ENCODE measurements around the gene PLEKHM3. TPM values are rescaled to one million over a fixed set of nuclear protein-coding genes. Genes with fewer than 3 reads are reported as not detected.

PLEKHM3 gene
- total and polyA plus RNA-seq, 2 donors (not counting 3 experiments of a cell fraction or from before 2014, with no cell fraction given), result 3.1 to 9.1 TPM

GRCh38 chr2:207970147-207970825 lies 55.0 kb downstream of the PLEKHM3 start:
- H3K9me1 ChIP-seq (replicated peaks; ENCODE audit: control insufficient read depth, extremely low read depth, insufficient read depth, low read length), result no peaks in the 10 kb centered on the region
- H3K9ac ChIP-seq (replicated peaks; ENCODE audit: extremely low read depth, insufficient read depth, low read length), result no peak overlapping the region
- H3K36me3 ChIP-seq (ENCODE audit: control insufficient read depth in 2 of 2, extremely low read depth in 1 of 2, insufficient read depth in 2 of 2, low read length in 2 of 2), result no peaks in the 10 kb centered on the region
- no peaks in the 10 kb centered on the region for H3K9me3 ChIP-seq (replicated peaks; ENCODE audit: control insufficient read depth, insufficient read depth, low read length)
- H3K4me1 ChIP-seq (ENCODE audit: control insufficient read depth, extremely low read depth, insufficient read depth, low read length), result no peaks in the 10 kb centered on the region
- DNase-seq (ENCODE audit: low read depth, low spot score) (no peak), FAIRE-seq (no peak)
- BruUV-seq (replicated peaks), result no TSS peak
- H3K79me2 ChIP-seq (ENCODE audit: control insufficient read depth, insufficient read depth, low read length), result no peaks in the 10 kb centered on the region
- intact Hi-C loops (cut with micrococcal nuclease), result loop anchor here (5.0 kb wide), 2 partner anchors 102 to 1168 kb away; no protein-coding TSS in a partner anchor
- ChIA-PET CTCF (interaction anchor here (0.9 to 6.7 kb wide), 7 partner anchors 11 to 225 kb away, joined by 3 to 82 read pairs (median 3); partner anchors contain the start of gene FZD5), POLR2A (no interaction called here)
- no peak overlapping the region for H3K4me2 ChIP-seq (ENCODE audit: insufficient read depth, low read length)
- no peak overlapping the region for H2AFZ ChIP-seq (ENCODE audit: low read depth, low read length)
- TF ChIP-seq FOS (IDR thresholded peaks at IDR 0.05; ENCODE audit: borderline replicate concordance, insufficient read depth, low read length) (no peak), EZH2 (IDR thresholded peaks at IDR 0.05; ENCODE audit: borderline replicate concordance, low read depth, low read length, severe bottlenecking) (no peak), MAX (IDR thresholded peaks at IDR 0.05; ENCODE audit: insufficient read depth, insufficient read length) (no peak), MYC (IDR thresholded peaks at IDR 0.05; ENCODE audit: low read depth, low read length) (no peak), POLR2A (IDR thresholded peaks at IDR 0.05; ENCODE audit: low read depth, low read length) (no peak), GATA2 (IDR thresholded peaks at IDR 0.05; ENCODE audit: insufficient read depth, insufficient read length, low read depth, low read length) (no peak)
- H3K4me3 ChIP-seq (replicated peaks in 1 of 3; ENCODE audit: insufficient read depth in 1 of 3, low read depth in 1 of 3, low read length in 3 of 3), result no peak overlapping the region
- H3K27ac ChIP-seq (ENCODE audit: insufficient read depth, low read depth, low read length), result no peak overlapping the region
- dilution Hi-C loops (cut with MboI; ENCODE audit: extremely low pct_ligation_motif_present, low sequenced_read_pairs), result no loop called here
- H3K27me3 ChIP-seq (ENCODE audit: control insufficient read depth in 2 of 2, insufficient read depth in 2 of 2, low read length in 2 of 2), result no peaks in the 10 kb centered on the region
- no peaks in the 10 kb centered on the region for H4K20me1 ChIP-seq (replicated peaks; ENCODE audit: control insufficient read depth, extremely low read depth, insufficient read depth, low read length)

GRCh38 chr2:207969249-207969648 lies 56.1 kb downstream of the PLEKHM3 start:
- Histone ChIP-seq H3K4me3 (replicated peaks in 1 of 3; ENCODE audit: insufficient read depth in 1 of 3, low read depth in 1 of 3, low read length in 3 of 3) (no peak overlapping the region), H3K4me1 (ENCODE audit: control insufficient read depth, extremely low read depth, insufficient read depth, low read length) (no peaks in the 10 kb centered on the region), H3K9me1 (replicated peaks; ENCODE audit: control insufficient read depth, extremely low read depth, insufficient read depth, low read length) (no peaks in the 10 kb centered on the region), H3K79me2 (ENCODE audit: control insufficient read depth, insufficient read depth, low read length) (no peaks in the 10 kb centered on the region), H3K36me3 (ENCODE audit: control insufficient read depth in 2 of 2, extremely low read depth in 1 of 2, insufficient read depth in 2 of 2, low read length in 2 of 2) (no peaks in the 10 kb centered on the region), H4K20me1 (replicated peaks; ENCODE audit: control insufficient read depth, extremely low read depth, insufficient read depth, low read length) (no peaks in the 10 kb centered on the region), H3K9ac (replicated peaks; ENCODE audit: extremely low read depth, insufficient read depth, low read length) (no peak overlapping the region), H3K9me3 (replicated peaks; ENCODE audit: control insufficient read depth, insufficient read depth, low read length) (no peaks in the 10 kb centered on the region), H2AFZ (ENCODE audit: low read depth, low read length) (no peak overlapping the region), H3K27me3 (ENCODE audit: control insufficient read depth in 2 of 2, insufficient read depth in 2 of 2, low read length in 2 of 2) (no peaks in the 10 kb centered on the region), H3K4me2 (ENCODE audit: insufficient read depth, low read length) (no peak overlapping the region), H3K27ac (ENCODE audit: insufficient read depth, low read depth, low read length) (no peak overlapping the region)
- DNase-seq (ENCODE audit: low read depth, low spot score), result no peak
- TF ChIP-seq FOS (IDR thresholded peaks at IDR 0.05; ENCODE audit: borderline replicate concordance, insufficient read depth, low read length), result no peak
- no peak for TF ChIP-seq JUN (IDR thresholded peaks at IDR 0.05; ENCODE audit: borderline replicate concordance, insufficient read depth, insufficient read length, low read depth)
- no peak for TF ChIP-seq POLR2AphosphoS5 (IDR thresholded peaks at IDR 0.05; ENCODE audit: insufficient read depth, low read depth, low read length)
- TF ChIP-seq GATA2 (IDR thresholded peaks at IDR 0.05; ENCODE audit: insufficient read depth, insufficient read length, low read depth, low read length), result no peak
- no peak for TF ChIP-seq POLR2A (IDR thresholded peaks at IDR 0.05; ENCODE audit: low read depth, low read length)
- FAIRE-seq, result no peak
- BruUV-seq (replicated peaks), result no TSS peak
- CTCF ChIA-PET, result interaction anchor here (1.5 to 6.7 kb wide), 3 partner anchors 13 to 224 kb away, joined by 3 to 82 read pairs (median 54); partner anchors contain the start of gene FZD5
- POLR2A ChIA-PET, result no interaction called here
- intact Hi-C loops (cut with micrococcal nuclease), result no loop called here
- dilution Hi-C loops (cut with MboI; ENCODE audit: extremely low pct_ligation_motif_present, low sequenced_read_pairs), result no loop called here
